OCI-M1 (cell line): Measurements from ENCODE around the gene TMEM120B.

ENCODE experiments used
- DNase-seq: peaks from one replicate; lab custom pipeline; 2025; lab: John Stamatoyannopoulos, UW

TMEM120B gene

DNA sequence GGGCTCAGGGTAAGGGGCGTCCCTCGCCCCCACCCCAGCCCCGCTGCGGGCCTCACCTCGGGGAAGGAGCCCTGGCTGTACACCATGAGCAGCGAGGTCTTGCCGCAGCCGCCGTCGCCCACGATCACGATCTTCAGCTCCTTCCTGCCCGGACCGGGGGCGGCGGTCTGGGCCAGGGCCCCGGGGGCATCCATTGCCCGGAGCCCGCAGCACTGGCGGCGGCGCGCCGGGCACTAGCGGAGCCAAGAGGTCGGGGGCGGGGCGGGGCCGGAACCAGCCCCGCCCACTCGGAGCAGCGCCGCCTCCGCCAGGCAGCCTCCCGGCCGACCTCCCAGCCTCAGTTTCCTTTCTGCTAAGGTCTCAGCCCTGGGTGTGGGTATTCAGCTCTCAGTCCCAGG is 80.9 kb downstream of the TMEM120B start, which contains the start of gene RHOF:
RHOF (minus strand) TSS at position 249 of the 398 bp plus-strand sequence; CDS start at position 194, 55 bp downstream.
- peak; percentile 80 for DNase-seq

DNA sequence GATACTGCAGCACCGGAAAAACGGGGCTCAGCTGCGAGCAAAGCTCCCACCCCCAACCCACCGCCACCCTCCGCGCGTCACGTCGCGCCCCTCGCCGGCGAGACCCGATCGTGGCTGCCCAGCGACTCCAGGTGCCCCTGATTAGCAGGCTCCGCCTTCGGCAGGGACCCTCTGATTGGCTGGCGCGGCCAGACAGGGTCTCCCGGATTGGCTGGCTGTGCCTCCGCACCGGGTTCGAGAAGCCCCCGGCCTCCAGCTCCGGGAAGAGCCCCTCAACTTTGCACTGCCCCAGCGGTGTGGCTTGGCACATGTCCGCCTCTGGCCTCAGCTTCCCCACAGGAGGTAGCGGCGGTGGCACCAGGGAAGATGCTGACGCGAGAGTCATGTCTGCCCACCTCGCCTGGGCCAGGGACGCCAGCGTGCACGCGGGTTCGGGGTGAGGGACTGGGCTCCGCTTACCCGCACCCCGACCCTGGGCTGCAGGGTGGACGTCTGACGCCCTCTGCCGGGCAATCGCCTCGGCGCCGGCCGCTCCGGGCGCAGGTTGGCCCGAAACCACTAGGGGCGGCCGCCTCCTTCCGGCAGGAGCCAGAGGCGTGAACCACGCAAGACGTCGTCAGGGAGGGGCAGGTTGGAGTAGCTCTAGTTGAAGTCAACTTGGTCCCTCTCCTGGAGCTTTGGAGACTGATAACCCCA is 81.4 kb downstream of the TMEM120B start:
- peak; percentile 96 for DNase-seq

DNA sequence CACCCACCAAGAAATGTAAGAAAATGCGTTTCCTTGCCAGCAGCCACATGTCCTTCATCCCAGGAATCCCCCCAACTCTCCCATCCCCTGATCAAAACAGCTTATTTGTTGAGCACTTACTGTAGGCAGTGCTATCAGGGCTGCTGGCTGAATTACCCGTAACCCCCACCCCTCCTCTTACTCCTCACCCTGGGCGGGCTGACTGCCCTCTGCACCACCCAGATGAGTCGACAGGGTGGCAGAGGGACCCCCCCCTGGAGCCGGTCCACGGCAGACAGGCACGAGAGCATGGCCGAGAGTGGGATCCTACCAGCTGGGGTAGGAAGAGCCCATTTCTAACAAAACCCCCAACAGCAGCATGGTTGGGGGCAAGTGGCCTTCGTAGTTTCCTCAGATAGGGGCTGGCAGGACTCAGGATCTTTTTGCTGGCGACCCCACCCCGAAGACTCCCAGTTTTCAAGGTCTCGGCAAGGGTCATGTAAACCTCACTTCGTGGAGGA is 82.0 kb downstream of the TMEM120B start:
- DNase-seq, result no peak

DNA sequence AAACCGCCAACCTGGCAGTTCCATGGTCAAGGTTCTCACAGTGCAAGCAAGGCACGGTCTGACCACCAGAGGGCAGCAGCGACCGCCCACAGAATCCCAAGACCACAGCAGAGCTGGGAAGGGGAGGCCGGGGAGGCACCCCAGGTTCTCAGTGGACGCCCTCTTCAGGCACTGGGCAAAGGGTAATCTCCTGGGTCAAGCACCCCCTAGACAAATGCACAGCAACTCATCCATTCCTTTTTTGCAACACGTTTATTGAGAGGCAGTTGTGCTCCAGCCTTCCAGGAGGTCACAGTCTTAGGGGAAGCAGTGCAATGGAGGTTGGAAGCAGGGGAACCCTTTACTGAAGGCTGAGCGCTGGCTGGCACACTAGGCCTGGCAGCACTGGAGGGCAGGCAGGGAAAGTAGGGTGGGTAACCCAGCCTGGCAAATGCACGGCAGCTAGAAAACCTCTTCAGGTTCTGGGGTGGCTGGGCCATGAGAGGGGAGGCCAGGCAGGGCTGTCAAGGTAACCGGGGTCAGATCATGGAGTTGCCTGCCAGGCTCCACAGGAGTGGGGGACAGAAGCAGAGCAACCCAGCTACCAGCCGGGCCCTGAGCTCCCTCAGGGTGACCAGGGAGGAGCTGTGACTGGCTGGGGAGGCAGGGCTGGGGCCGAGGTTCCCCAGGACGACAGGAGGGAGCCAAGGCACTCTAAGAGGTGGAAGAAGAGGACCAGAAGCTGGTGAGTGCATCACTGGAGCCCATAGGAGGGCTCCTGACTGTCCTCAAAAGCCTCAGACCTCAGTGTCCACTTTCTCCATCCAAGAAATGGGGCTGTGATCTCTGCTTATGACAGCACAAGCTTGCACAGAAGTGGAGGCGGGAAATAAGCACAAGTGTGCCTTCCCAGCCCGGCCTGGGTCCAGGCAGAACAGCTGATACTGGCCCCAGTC is 82.7 kb downstream of the TMEM120B start:
- peak; percentile 91 for DNase-seq

DNA sequence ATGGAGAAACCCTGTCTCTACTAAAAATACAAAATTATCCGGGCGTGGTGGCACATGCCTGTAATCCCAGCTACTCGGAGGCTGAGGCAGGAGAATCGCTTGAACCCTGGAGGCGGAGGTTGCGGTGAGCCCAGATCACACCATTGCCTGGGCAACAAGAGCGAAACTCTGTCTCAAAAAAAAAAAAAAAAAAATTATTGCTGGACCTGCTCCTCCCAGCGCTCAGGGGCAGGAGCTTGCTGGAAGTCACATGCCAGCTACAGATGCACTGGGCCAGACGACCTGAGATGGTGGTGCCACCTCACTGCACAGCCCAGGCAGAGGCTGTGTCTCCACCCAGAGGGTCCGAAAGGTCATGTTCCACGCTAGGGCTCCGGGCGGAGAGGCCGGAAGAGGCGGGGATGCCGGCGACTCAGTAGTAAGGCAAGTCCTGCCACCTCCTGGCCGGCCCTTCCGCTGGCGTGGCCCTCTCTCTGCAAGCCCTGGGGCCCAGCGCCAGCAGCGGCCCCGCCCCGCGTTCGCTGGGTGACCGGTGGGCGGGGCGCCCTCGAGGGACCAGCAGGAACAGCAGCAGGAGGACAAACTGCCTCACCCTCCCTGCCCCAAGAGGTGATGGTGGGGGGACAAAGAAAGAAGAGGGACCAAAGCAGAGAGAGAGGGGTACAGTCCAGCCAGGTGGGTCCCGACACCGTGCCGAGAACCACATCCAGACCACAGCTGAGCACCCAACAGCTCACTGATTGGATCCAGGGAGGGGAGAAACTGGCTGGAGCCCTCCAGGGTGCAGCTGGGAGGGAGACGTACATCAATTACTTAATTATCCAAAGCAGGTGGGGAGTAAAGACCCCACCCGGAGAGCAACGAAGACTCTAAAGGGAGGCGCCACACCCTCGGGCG is 84.6 kb downstream of the TMEM120B start:
- peak; percentile 85 for DNase-seq

DNA sequence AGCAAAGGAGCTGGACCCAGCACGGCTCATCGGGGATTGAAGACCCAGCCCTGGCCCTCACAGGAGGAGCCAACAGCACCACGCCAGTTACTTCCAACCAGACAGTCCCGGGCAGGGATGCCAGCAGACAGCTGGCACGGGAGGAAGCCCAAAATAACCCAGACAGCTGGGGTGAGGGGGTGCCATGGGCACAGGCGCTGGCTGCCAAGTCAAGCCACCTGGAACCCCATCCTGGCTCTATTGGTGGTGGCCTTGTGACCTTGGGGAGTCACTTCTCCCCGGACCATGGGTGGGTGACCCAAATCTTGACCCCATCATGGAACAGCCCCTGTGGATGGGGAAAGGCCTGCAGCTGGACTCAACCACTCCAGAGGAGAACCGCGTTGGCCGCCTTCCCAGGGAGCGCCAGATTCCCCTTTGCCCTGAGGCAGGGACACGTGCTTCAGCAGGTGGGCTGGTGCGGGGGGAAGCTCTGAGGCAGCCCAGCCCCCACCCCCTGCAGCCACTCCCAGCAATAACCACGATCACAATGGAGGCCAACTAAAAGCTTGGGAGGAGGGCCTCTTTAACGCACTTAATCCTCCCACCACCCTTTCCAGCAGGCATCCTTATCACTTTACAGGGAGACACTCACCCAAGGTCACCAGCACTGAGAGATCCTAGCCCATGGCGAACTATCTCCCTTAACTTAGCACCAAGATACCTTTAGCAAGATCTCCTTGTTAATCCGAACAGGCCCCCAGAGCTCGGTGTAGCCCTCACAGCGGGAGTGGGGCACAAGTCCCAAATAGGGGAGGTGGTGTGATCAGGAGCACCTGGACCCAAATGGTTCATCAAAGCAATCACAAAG is 85.6 kb downstream of the TMEM120B start:
- no peak for DNase-seq

DNA sequence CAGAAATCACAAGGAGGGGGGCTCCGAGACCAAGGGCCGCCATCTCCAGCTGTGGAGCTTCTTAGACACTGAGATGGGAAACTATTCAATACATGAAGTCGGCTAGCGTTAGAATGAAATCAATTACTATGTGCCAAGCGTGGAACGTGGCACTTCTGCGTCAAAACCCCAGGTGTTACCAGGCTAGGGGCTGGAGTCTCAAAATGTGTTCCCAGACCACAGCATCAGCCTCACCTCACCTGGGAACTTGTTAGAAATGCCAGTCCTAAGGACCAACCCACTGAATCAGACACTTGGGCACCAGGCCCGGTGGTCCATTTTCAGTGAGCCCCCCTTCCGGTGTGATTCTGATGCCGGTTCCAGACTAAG is 86.2 kb downstream of the TMEM120B start:
- no peak for DNase-seq

DNA sequence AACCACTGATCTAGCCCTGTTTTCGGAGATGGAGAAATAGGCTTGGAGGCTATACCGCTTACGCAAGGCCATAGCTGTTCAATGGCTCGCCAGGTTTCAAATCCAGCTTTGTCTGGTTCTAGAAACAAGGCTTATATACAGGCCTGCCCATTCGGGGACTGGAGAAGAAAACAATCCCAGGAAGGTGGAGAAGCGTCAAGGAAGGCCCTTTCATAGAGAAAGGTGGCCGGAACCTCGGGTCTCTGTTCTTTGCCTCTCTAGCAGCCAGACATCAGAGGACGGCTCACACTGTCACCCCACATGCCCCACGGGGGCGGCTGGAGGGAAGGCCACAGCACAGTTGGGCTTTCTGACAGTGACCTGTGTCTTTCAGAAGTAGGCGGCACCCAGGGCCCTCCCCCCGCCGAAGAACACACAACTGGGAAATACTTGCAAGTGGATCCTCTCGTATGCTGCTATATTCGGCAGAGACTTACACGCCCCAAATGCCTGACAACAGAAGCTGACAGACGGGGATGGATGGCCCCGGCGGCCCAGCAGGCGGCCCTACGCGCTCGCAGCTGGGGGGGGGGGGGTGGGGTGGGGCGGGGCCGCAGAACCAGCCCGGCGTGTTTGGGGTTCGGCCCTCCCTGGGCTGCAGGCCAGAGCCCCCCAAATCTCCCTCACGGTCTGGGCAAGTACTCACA is 86.7 kb downstream of the TMEM120B start:
- peak; percentile 82 for DNase-seq

DNA sequence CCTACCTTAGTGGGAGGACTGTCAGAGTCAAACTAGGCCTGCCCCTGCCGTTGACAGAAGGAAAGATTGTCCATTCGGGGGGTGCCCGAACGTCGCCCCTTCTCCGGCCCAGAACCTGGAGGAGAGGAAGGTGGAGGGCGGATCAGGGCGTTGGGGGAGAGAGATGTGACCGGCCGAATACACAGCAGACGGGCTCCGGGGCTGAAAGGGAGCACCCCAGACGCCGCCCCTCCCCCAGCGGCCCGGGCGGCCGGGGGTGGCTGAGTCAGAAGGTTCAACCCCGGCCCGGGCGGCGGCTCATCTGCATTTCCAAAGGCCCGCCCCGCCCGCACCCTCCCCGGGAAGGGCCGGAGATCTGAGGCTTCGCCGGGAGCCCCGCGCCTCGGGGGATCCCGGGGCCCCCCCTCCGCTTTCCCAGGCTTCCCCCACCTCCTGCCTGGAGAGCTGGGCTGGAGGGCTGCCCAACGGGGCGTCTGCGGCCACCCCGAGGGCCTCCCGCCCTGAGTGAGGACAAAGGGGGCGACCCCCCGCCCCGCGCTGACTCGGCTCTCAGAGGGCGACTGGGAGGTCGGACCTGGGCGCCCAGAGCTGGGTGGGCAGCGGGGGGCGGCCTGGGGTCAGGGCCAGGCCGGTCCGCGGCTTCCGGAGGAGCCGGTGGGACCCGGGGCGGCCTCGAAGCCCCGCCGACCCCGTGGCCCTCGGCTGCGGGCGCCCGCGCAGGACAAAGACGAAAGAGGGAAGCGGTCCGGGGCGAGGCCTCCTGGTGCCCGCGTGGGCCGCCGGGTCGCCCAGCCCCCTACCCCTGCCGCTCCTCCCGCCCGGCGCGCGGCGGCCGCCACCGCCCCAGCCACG is 87.5 kb downstream of the TMEM120B start:
- peak; percentile 86 for DNase-seq

DNA sequence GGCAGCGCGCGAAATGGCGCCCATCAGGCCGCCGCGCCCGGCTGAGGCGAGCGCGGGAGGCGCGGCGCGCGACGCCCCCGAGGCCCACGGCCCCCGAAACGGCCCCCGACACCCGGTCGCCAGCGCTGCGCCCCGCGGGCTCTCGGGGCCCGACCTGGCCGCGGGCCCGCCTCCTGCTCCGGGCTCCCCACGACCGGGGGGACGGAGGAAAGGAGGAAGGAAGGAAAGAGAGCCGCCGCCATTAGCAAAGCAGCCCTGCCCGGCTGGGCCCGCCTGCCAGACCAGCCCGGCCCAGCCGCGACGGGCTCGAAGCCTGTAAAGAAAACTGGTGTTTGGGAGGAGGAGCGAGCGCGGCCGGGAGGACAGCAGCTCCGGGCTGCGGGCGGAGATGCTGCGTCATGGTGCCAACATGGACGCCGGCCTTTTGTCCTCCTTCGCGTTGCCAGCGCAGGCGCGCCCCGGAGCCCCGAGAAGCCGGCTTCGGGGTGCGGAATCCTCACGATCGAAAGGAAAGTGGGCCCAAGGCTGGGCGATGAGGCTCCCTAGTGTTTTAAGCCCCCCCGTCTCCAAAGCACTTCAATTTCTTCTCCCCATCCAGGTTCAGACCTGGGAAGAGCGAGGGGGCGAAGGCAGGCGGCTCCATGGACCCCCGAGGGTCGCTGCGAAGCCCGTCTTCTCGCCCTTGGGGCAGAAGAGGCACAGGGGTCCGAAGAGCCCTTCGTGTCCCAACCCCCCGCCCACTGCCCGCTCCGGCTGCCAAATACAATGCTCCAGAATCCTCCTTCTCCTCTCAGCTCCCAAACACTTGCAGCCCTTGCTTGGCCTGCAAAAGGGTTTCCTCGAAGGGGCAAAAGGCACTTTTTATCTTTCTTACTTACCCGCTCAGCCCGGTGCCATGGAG is 88.4 kb downstream of the TMEM120B start:
- DNase-seq, result peak; percentile 72

DNA sequence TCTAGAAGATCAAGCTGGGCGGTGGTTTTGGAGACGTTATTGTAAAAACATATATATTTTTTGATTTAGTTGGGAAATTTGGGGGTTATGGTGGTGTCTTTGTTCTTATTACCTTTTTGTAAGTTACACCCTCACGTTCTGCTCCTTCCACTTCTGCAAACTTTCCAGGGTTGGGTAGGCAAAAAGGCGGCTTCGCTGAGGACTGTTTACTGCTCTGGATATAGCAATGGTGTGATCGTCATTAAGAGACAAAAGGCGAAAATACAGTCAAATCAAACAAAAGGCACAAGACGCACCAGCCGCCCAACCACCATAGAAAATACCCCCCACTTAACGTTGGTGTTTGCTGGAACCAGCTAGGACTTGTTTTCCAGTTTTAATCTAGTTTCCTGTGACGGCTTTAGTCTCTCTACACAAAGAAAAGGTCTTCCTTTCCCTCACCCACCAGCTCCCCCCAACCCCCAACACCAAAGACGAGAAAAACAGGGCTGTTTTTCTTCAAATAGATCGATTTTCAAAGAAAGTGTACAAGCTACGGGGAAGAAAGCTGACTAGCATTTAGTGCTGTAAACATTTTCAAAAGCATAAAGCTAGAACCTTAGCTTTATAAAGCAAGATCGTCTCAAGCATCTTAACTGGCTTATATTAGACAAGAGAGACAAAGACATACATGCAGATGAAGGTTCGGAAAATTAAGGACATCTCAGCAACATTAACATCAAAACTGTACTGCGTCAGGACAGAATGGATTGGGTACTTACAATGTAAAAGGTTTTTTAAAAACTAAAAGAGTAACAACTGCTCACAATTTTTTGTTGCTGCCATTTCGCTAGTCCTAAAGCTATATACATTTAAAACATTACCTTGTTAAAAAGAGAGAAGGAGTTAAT is 89.3 kb downstream of the TMEM120B start:
- peak; percentile 70 for DNase-seq

DNA sequence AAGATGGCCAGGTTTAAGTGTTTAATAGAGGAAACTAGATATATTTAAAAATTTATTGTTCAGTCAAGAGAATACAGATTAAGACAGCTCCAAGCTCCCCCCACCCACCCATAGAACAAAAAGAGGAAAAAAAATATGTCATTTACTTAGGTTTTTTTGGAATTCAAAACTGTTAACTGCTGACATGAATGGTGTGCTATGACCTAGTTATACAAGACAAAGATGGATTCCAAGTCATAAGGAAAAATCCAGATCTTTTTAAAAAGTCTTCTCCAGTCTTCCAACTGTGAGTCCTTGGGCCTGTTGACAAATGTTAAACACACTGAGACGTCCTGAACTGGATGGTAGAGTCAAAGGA is 89.9 kb downstream of the TMEM120B start:
- DNase-seq, result no peak

DNA sequence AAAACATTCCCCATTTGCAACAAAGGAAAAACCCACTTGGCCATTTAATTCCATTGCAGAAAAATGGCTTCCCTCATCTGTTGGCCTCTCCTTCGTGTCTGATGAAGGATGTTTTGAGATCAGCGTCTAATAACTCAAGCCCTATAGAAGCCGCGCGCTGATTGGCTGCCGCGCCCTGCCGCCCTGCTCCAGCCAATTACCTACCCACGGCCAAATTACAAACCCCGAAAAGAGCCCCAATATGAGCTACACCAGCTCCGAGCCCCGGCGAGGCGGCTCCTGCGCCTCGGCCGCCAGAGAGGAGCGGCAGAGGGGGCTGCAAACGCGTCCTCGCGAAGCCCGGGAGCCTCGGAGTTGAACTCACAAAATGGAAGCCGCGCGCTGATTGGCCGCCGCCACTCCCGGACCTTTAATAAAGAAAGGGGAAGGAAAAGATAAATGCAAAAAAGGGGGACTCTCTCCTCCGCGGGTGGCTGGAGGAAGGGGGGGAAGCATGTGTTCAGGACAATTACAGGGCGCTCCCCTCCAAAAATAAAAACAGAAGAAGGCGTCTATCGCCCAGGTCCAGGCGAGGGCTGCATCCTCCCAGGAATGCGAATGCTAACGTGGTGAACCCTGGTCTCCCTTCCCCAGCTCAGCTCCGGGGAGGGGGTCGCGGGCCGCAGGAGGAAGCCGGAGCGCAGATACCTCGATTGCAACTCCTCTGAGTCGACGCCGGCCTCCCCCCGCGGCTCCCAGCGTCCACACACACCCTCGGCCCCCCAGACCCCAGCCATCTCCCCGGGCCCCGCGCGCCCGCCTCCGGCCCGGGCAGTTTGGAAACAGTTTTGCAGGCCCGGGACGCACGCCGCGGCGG is 90.5 kb downstream of the TMEM120B start:
- peak; percentile 98 for DNase-seq

DNA sequence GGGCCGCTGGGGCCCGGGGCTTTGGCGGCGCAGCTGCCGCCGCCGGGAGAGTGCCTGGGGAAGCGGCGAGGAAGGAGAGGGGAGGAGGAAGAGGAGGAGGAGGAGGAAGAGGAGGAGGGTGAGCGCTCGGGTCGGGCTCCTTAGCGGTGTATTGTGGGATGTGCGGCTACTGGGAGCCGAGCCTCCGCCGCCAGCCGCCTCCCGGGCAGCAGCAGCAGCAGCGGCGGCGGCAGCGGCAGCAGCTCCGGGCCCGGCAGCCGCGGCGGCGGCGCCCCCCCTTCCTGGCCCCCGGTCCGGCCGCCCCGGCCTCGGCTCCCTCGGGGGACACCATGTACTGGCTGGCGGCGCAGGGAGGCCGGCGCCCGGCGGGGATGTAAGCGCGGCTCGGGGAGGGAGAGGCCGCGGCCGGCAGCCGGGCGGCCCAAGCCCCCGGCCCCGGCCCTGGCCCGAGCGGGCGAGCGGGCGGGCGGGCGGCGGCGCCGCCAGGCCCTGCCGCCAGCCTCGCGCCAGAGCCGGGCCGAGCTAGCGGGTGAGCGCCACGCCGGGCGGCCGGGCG is 91.4 kb downstream of the TMEM120B start, which contains the start of gene SETD1B:
SETD1B (plus strand) TSS at position 149 of the 556 bp plus-strand sequence. CDS start 729 bp downstream, outside the sequence.
- peak; percentile 85 for DNase-seq

DNA sequence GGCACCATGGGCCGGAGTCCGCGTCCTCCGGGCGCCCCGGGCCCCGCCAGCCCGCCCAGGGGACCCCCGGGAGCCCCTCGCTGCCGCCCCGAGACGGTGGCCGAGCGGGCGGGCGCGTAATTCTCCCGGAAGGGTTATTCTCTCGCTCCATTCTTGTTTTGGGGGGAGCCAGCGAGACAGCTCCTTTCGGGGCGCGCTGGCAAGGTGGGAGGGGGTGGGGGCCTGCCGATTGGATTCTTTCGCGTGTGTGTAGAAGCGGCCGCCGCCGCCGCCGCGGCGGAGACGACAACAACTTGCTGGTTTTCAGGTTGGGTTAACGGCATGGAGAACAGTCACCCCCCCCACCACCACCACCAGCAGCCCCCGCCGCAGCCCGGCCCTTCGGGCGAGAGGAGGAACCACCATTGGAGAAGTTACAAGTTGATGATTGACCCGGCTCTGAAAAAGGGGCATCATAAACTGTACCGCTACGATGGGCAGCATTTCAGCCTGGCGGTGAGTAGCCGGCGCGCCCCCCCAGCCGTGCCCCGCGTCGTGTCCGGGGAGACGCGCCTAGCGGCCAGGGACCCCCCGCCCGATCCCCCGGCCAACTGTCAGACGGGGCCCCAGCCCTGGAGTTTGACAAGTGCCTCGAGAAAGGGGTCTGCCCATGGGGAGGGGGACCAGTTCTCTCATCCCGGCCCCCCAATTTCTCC is 92.0 kb downstream of the TMEM120B start:
- peak; percentile 49 for DNase-seq
